Measurements from ENCODE around the gene STX8.
"Not testable (repeated sequence)": the region's sequence is repeated elsewhere in the genome, so short reads cannot be mapped to it uniquely, and the experiment has no call there.

Gene STX8

GRCh38 chr17:9457005-9457404 is 118.6 kb downstream of the STX8 start:
- Histone ChIP-seq H3K4ac (ENCODE audit: low read depth in 1 of 2, low read length in 2 of 2) (no peak overlapping the region), H3K9ac (ENCODE audit: low read length) (no peak overlapping the region), H3K27me3 (ENCODE audit: control insufficient read depth in 1 of 2, insufficient read depth in 1 of 2, low read length in 2 of 2) (no peaks in the 10 kb centered on the region), H2BK120ac (ENCODE audit: low read depth, low read length) (no peak overlapping the region), H2BK15ac (ENCODE audit: low read depth, poor library complexity, severe bottlenecking) (no peak overlapping the region), H3K14ac (ENCODE audit: low read length in 2 of 2) (no peak overlapping the region), H3K4me2 (ENCODE audit: low read length, poor library complexity, severe bottlenecking) (no peak overlapping the region), H3K4me1 (ENCODE audit: control insufficient read depth, insufficient read depth, low read depth, low read length) (peaks cover 8% of the 10 kb centered on the region), H3K27ac (ENCODE audit: low read length, poor library complexity, severe bottlenecking) (no peak overlapping the region), H3K36me3 (ENCODE audit: control insufficient read depth in 1 of 2, insufficient read depth in 2 of 2, low read depth in 1 of 2, low read length in 2 of 2) (peaks cover 0 to 2% of the 10 kb centered on the region in 2 experiments), H3K23ac (ENCODE audit: low read length in 2 of 2) (no peak overlapping the region), H3K9me3 (ENCODE audit: control insufficient read depth, low read length) (no peaks in the 10 kb centered on the region), H2AK5ac (ENCODE audit: low read length, severe bottlenecking) (no peak overlapping the region), H4K8ac (ENCODE audit: low read length) (no peak overlapping the region), H4K91ac (ENCODE audit: low read length) (no peak overlapping the region), H2BK5ac (ENCODE audit: low read depth, low read length, poor library complexity, severe bottlenecking) (no peak overlapping the region), H2BK12ac (ENCODE audit: low read length in 2 of 2) (no peak overlapping the region), H3K18ac (ENCODE audit: low read depth in 1 of 2, low read length in 2 of 2) (no peak overlapping the region), H3K79me1 (replicated peaks; ENCODE audit: low read length, poor library complexity, severe bottlenecking) (peaks cover 6% of the 10 kb centered on the region), H3K4me3 (ENCODE audit: insufficient read depth in 1 of 2, low read depth in 1 of 2, low read length in 2 of 2) (no peak overlapping the region), H2AFZ (ENCODE audit: low read depth, low read length) (no peak overlapping the region)
- no peak for DNase-seq
- WGBS = 95% methylated on average over 6 of the region's 6 CpGs

GRCh38 chr17:9456330-9456729 is 119.3 kb downstream of the STX8 start:
- no peak overlapping the region for H2BK15ac ChIP-seq (ENCODE audit: low read depth, poor library complexity, severe bottlenecking)
- no peak overlapping the region for H3K14ac ChIP-seq (ENCODE audit: low read length in 2 of 2)
- H2BK5ac ChIP-seq (ENCODE audit: low read depth, low read length, poor library complexity, severe bottlenecking) = no peak overlapping the region
- no peak overlapping the region for H3K4ac ChIP-seq (ENCODE audit: low read depth in 1 of 2, low read length in 2 of 2)
- H2AFZ ChIP-seq (ENCODE audit: low read depth, low read length) = no peak overlapping the region
- no peak overlapping the region for H4K91ac ChIP-seq (ENCODE audit: low read length)
- H3K23ac ChIP-seq (ENCODE audit: low read length in 2 of 2) = no peak overlapping the region
- H3K27ac ChIP-seq (ENCODE audit: low read length, poor library complexity, severe bottlenecking) = no peak overlapping the region
- H3K4me1 ChIP-seq (ENCODE audit: control insufficient read depth, insufficient read depth, low read depth, low read length) = peaks cover 8% of the 10 kb centered on the region
- peaks cover 0 to 2% of the 10 kb centered on the region in 2 experiments for H3K36me3 ChIP-seq (ENCODE audit: control insufficient read depth in 1 of 2, insufficient read depth in 2 of 2, low read depth in 1 of 2, low read length in 2 of 2)
- H2BK12ac ChIP-seq (ENCODE audit: low read length in 2 of 2) = no peak overlapping the region
- peaks cover 4% of the 10 kb centered on the region for H3K79me1 ChIP-seq (replicated peaks; ENCODE audit: low read length, poor library complexity, severe bottlenecking)
- no peak overlapping the region for H3K4me3 ChIP-seq (ENCODE audit: insufficient read depth in 1 of 2, low read depth in 1 of 2, low read length in 2 of 2)
- no peak overlapping the region for H3K4me2 ChIP-seq (ENCODE audit: low read length, poor library complexity, severe bottlenecking)
- DNase-seq = no peak
- 80% methylated on average over 1 of the region's 1 CpG for WGBS
- H3K9me3 ChIP-seq (ENCODE audit: control insufficient read depth, low read length) = no peaks in the 10 kb centered on the region
- no peak overlapping the region for H3K18ac ChIP-seq (ENCODE audit: low read depth in 1 of 2, low read length in 2 of 2)
- H3K27me3 ChIP-seq (ENCODE audit: control insufficient read depth in 1 of 2, insufficient read depth in 1 of 2, low read length in 2 of 2) = no peaks in the 10 kb centered on the region
- no peak overlapping the region for H3K9ac ChIP-seq (ENCODE audit: low read length)
- H2AK5ac ChIP-seq (ENCODE audit: low read length, severe bottlenecking) = no peak overlapping the region
- no peak overlapping the region for H2BK120ac ChIP-seq (ENCODE audit: low read depth, low read length)
- no peak overlapping the region for H4K8ac ChIP-seq (ENCODE audit: low read length)

- H3K4ac ChIP-seq (ENCODE audit: low read depth in 1 of 2, low read length in 2 of 2) = no peak overlapping the region
- H4K8ac ChIP-seq (ENCODE audit: low read length) = no peak overlapping the region
- no peak overlapping the region for H3K14ac ChIP-seq (ENCODE audit: low read length in 2 of 2)
- no peak for DNase-seq
- H3K23ac ChIP-seq (ENCODE audit: low read length in 2 of 2) = no peak overlapping the region
- H3K4me2 ChIP-seq (ENCODE audit: low read length, poor library complexity, severe bottlenecking) = no peak overlapping the region
- H3K9ac ChIP-seq (ENCODE audit: low read length) = no peak overlapping the region
- no peaks in the 10 kb centered on the region for H3K9me3 ChIP-seq (ENCODE audit: control insufficient read depth, low read length)
- no peak overlapping the region for H3K4me3 ChIP-seq (ENCODE audit: insufficient read depth in 1 of 2, low read depth in 1 of 2, low read length in 2 of 2)
- no peak overlapping the region for H4K91ac ChIP-seq (ENCODE audit: low read length)
- peaks cover 2% of the 10 kb centered on the region for H3K79me1 ChIP-seq (replicated peaks; ENCODE audit: low read length, poor library complexity, severe bottlenecking)
- H2AFZ ChIP-seq (ENCODE audit: low read depth, low read length) = no peak overlapping the region
- no peak overlapping the region for H2BK15ac ChIP-seq (ENCODE audit: low read depth, poor library complexity, severe bottlenecking)
- H3K4me1 ChIP-seq (ENCODE audit: control insufficient read depth, insufficient read depth, low read depth, low read length) = peaks cover 8% of the 10 kb centered on the region
- H3K18ac ChIP-seq (ENCODE audit: low read depth in 1 of 2, low read length in 2 of 2) = no peak overlapping the region
- WGBS = no CpG with 5 or more reads among the region's 1 CpG
- H3K36me3 ChIP-seq (ENCODE audit: control insufficient read depth in 1 of 2, insufficient read depth in 2 of 2, low read depth in 1 of 2, low read length in 2 of 2) = peaks cover 0 to 2% of the 10 kb centered on the region in 2 experiments
- H3K27ac ChIP-seq (ENCODE audit: low read length, poor library complexity, severe bottlenecking) = no peak overlapping the region
- no peak overlapping the region for H2AK5ac ChIP-seq (ENCODE audit: low read length, severe bottlenecking)
- H2BK5ac ChIP-seq (ENCODE audit: low read depth, low read length, poor library complexity, severe bottlenecking) = no peak overlapping the region
- no peak overlapping the region for H2BK120ac ChIP-seq (ENCODE audit: low read depth, low read length)
- H2BK12ac ChIP-seq (ENCODE audit: low read length in 2 of 2) = no peak overlapping the region
- H3K27me3 ChIP-seq (ENCODE audit: control insufficient read depth in 1 of 2, insufficient read depth in 1 of 2, low read length in 2 of 2) = no peaks in the 10 kb centered on the region
Measured at GRCh38 chr17:9451934-9452333, 123.7 kb downstream of the STX8 start.

- not testable (repeated sequence) for H3K27ac ChIP-seq (ENCODE audit: low read length, poor library complexity, severe bottlenecking); H3K36me3 ChIP-seq (ENCODE audit: control insufficient read depth in 1 of 2, insufficient read depth in 2 of 2, low read depth in 1 of 2, low read length in 2 of 2); H2BK15ac ChIP-seq (ENCODE audit: low read depth, poor library complexity, severe bottlenecking); H3K79me1 ChIP-seq (replicated peaks; ENCODE audit: low read length, poor library complexity, severe bottlenecking); H3K4me1 ChIP-seq (ENCODE audit: control insufficient read depth, insufficient read depth, low read depth, low read length); H3K23ac ChIP-seq (ENCODE audit: low read length in 2 of 2); DNase-seq; H4K91ac ChIP-seq (ENCODE audit: low read length); H3K4ac ChIP-seq (ENCODE audit: low read depth in 1 of 2, low read length in 2 of 2); H2BK5ac ChIP-seq (ENCODE audit: low read depth, low read length, poor library complexity, severe bottlenecking); H3K9me3 ChIP-seq (ENCODE audit: control insufficient read depth, low read length); H3K18ac ChIP-seq (ENCODE audit: low read depth in 1 of 2, low read length in 2 of 2); H4K8ac ChIP-seq (ENCODE audit: low read length); H2BK120ac ChIP-seq (ENCODE audit: low read depth, low read length); H3K4me2 ChIP-seq (ENCODE audit: low read length, poor library complexity, severe bottlenecking); H2AFZ ChIP-seq (ENCODE audit: low read depth, low read length); H3K9ac ChIP-seq (ENCODE audit: low read length); H3K27me3 ChIP-seq (ENCODE audit: control insufficient read depth in 1 of 2, insufficient read depth in 1 of 2, low read length in 2 of 2); H2BK12ac ChIP-seq (ENCODE audit: low read length in 2 of 2); H3K14ac ChIP-seq (ENCODE audit: low read length in 2 of 2); H2AK5ac ChIP-seq (ENCODE audit: low read length, severe bottlenecking); H3K4me3 ChIP-seq (ENCODE audit: insufficient read depth in 1 of 2, low read depth in 1 of 2, low read length in 2 of 2)
- WGBS = 96% methylated on average over 6 of the region's 6 CpGs
Measured at GRCh38 chr17:9447298-9447697, 128.3 kb downstream of the STX8 start.

Data from mesenchymal stem cell (in vitro differentiated cells and primary cell).